Testis (tissue), 2 donors: ENCODE measurements around the gene GRK1.

Experiments
- POLR2A ChIP-seq: fragments of 450-650 bp; IDR thresholded peaks from one replicate; pipeline ENCODE4 v1.6.1; 2017; ENCODE audit warnings: antibody characterized with exemption, mild to moderate bottlenecking, moderate library complexity
- TF ChIP-seq, protein P1 (sequence below), 3 experiments: fragments of 450-650 bp in 2 of 3; fragments of 200-600 bp in 1 of 3; sonication (generic) in 1 of 3; IDR thresholded peaks; one replicate each; pipeline ENCODE4 v1.5.1; 2016 to 2019; ENCODE audit warnings: antibody characterized with exemption in 3 of 3, mild to moderate bottlenecking in 2 of 3, moderate library complexity in 1 of 3

- TF ChIP-seq, protein P1, sequence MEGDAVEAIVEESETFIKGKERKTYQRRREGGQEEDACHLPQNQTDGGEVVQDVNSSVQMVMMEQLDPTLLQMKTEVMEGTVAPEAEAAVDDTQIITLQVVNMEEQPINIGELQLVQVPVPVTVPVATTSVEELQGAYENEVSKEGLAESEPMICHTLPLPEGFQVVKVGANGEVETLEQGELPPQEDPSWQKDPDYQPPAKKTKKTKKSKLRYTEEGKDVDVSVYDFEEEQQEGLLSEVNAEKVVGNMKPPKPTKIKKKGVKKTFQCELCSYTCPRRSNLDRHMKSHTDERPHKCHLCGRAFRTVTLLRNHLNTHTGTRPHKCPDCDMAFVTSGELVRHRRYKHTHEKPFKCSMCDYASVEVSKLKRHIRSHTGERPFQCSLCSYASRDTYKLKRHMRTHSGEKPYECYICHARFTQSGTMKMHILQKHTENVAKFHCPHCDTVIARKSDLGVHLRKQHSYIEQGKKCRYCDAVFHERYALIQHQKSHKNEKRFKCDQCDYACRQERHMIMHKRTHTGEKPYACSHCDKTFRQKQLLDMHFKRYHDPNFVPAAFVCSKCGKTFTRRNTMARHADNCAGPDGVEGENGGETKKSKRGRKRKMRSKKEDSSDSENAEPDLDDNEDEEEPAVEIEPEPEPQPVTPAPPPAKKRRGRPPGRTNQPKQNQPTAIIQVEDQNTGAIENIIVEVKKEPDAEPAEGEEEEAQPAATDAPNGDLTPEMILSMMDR (IDR thresholded peaks at IDR 0.05) = no peak
- no peak for TF ChIP-seq POLR2A
These were observed 2.0 kb upstream of the GRK1 start for GRCh38 chr13:113664751-113665596.
